Middle frontal gyrus (tissue), 1 donor: Measurements from ENCODE around the gene PRB2.
"Not testable (repeated sequence)": the region's sequence is repeated elsewhere in the genome, so short reads cannot be mapped to it uniquely, and the experiment has no call there.

Source experiments
- DNase-seq: peaks from one replicate; pipeline ENCODE4 v3.0.0-alpha.2; 2015; ENCODE audit warnings: low spot score; ENCODE audit errors: extremely low spot score

Gene PRB2

GRCh38 chr12:11395467-11395866 is at the start of gene PRB2:
Gene PRB2 (minus strand): TSS chr12:11395567. CDS start chr12:11395529, 38 bp downstream.
- DNase-seq = not testable (repeated sequence)

GRCh38 chr12:11437966-11438365 is 42.6 kb upstream of the PRB2 start:
- no peak for DNase-seq

DNA sequence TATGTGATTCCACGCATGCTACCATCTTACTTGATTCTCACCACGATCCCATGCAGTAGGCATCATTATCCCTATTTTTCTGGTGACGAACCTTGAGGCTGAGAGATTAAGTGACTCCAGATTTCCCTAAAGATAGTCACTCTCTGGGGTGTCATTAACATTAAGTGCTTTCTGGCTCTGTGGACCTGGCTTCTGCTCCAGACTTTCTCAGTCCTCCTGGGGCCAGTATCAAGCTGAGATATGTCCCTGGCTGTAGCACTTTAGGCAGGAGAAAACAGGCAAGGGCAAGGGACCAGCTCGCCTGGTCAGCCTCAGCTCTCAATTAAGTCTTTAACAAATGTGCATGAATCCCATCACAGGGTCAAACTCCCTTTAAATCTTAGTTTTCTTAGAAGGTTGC is 38.3 kb upstream of the PRB2 start:
- DNase-seq = no peak

DNA sequence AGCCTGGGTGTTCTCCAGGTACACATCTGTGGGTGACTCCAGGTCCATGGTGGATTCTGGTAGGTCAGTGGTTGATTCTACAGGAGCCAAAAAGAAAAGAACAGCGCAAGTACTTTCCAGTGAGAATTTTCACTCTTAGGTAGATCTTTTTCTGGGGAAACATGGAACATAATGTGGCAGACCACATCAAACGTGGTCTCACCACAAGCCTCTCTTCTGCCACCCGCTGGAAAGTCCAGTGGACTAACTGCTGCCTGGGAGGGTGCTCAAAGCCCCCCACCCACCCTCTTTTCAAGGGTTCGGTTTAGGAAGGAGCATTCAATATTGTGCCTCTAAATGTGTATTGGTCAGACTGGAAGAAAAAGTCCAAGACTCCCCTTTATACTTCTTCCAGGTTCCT is 36.1 kb upstream of the PRB2 start:
- no peak for DNase-seq

GRCh38 chr12:11427341-11427740 is 32.0 kb upstream of the PRB2 start:
- peak; percentile 38 for DNase-seq

DNA sequence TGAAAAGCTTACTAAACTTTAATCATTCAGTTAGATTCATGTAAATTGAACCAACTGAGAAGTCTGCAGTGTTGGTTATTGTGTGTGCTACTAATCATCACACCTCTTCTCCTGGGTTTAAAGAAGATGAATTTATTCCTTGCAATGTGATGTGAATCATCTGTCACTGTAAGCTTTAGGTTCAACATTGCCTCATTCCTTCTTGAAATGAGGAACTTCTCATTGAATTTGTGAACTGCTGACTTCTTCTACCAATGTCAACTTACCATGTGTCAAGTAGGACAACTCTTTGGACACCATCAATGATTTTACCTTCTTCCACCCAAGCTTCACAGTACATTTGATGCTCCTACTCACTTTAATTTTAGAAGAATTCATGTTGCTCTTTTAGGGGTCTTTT is 17.4 kb upstream of the PRB2 start:
- DNase-seq = no peak

DNA sequence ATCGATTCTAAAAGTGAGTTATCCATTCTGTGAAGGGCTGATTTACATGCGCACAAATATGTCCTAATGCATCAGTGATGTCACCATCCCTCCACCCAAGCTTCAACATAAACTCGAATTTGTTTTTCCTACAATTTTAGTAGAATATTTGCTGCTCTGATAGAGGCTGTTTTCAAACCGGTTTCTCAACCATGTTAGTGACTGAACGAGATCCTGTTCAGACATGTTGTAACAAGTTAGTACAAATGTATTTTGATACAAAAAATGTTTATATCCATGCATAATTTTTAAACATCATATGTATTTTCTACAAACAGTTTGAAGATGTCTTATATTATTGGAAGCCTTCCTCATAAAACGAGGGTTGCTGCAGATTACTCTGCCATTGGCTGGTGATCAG is 12.7 kb upstream of the PRB2 start:
- DNase-seq = no peak

- no peak for DNase-seq
Observed at GRCh38 chr12:11397366-11397765, 2.0 kb upstream of the PRB2 start.

- DNase-seq = not testable (repeated sequence)
Observed at GRCh38 chr12:11391456-11391855, 3.9 kb downstream of the PRB2 start.

GRCh38 chr12:11377420-11377819 is 17.9 kb downstream of the PRB2 start:
- DNase-seq = not testable (repeated sequence)

DNA sequence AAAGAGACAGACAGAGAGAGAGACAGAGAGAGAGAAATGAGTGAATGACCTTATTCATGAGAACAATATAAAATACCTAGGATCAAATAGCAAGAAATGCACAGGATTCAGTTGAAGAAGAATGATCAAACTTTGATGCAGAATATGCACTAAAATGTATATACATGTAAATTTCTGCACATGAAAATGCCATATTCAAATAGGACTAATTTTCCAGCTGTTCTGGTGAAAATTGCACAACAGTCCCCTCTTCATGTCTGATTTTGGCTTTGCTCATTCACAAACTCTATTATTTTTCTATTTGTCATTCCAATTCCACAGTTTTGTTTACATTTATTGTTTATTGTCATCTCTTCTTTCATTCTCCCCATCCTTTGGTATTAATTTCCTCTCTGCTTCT is 34.2 kb downstream of the PRB2 start:
- DNase-seq = no peak

DNA sequence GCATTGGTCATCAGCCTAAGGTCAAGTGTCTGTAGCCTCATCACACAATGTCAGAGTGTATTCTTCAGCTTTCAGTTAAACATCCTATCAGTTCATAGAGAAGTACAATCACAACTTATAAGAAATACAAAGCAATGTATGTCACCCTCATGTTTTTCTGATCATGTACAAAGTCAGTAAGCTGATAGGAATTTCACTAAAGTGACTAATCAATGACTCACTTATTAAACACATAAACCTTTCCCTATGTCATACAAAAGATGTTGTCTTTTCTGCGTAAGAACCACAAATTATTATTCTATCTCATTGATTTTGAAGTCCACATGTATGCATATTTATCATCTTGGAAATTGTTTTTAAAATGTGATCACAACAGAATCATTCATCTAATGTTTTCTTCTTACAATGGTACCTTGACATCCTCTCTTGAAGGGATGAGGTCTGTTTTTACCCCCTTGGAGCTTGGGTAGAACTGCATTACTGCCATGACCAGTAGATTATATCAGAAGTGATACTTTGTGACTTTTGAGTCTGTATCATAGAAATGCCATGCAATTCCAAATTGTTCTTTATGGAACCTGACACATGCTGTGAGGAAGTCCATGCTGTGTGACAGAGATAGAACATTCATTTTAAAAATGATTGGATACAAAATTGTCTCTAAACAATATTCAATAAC is 35.0 kb downstream of the PRB2 start:
- DNase-seq = not testable (repeated sequence)

DNA sequence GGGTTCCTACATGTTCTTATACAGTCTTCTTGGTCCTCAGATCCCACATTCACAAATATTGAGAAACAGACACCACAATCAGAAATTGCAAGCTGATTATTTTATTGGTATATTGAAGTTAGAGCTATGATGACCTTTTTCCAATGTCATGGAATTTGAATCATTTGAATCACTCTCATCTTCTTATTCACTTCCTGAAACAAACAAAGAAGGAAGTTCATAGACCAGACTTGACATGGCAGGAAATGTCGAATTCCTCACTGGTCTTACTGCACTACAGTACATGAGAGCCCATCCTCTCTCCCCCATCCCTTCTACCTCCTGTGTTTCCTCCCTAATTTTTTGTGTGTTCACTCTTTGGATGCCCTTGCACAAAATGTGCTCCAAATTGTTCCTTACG is 43.6 kb downstream of the PRB2 start:
- not testable (repeated sequence) for DNase-seq

DNA sequence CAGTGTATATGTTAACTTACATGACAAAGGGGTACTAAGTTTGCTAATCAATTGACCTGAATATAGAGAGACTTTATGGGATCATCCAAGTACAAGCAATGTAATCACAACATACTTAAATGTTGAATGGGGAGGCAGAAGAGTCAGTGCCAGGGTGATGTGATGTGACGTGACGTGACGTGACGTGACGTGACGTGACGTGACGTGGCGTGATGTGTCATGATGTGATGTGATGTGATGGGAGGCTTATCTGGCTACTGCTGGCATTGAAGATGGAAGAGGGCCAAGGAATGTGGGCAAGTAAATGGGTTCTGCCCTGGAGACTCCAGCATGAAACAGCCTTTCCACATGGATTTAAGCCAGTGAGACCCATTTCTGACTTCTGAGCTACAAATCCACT is 46.9 kb downstream of the PRB2 start:
- DNase-seq = no peak

DNA sequence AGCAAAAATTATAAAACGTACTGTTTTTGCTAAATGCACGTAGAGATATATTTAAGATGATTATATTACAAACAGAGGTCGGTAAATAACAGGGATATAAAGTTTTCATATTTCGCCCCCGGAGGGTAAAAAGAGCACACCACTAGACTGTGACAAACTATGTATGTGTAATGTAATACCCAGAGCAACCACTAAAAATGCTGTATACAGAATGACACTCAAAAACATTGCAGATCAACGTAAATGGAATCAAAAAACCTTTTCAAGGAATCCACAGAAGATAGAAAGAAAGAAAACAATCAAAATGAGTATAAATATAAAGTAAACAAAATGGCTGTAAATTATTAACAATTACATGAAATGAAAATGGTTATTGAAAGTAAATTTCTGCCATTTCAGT is 47.6 kb downstream of the PRB2 start:
- DNase-seq = no peak

GRCh38 chr12:11344500-11344899 is 50.9 kb downstream of the PRB2 start:
- DNase-seq = no peak
